ENCODE results near the gene PCDHGA12.
A peak's percentile ranks its signal among the peaks of the same experiment; 100 is the strongest.
"Not testable (repeated sequence)": the region's sequence is repeated elsewhere in the genome, so short reads cannot be mapped to it uniquely, and the experiment has no call there.

The PCDHGA12 gene

GRCh38 chr5:141387557-141388311 is 42.6 kb upstream of the PCDHGA12 start, which contains the start of gene PCDHGB4:
PCDHGB4 (plus strand) TSS chr5:141387698; CDS start chr5:141387885, 187 bp downstream.
- H3K4me2 ChIP-seq (ENCODE audit: low read length): peak within 1 kb of the TSS; percentile 54
- H3K9ac ChIP-seq (ENCODE audit: low read length); H2AFZ ChIP-seq (ENCODE audit: insufficient read depth, low read length, poor library complexity); H3K79me1 ChIP-seq (ENCODE audit: low read length); H2BK120ac ChIP-seq (ENCODE audit: insufficient read depth, low read length, poor library complexity); H3K27ac ChIP-seq (ENCODE audit: low read depth, low read length); H4K91ac ChIP-seq (ENCODE audit: low read depth, low read length); H4K8ac ChIP-seq (ENCODE audit: low read depth, low read length); H3K14ac ChIP-seq (ENCODE audit: low read length); H4K12ac ChIP-seq (ENCODE audit: low read depth, low read length); H2BK12ac ChIP-seq (ENCODE audit: low read length); H2BK5ac ChIP-seq (ENCODE audit: low read depth, low read length, poor library complexity); H3K4me1 ChIP-seq (ENCODE audit: control insufficient read depth in 1 of 2, insufficient read depth in 2 of 2, low read length in 2 of 2); H2AK5ac ChIP-seq (ENCODE audit: low read length); H3K79me2 ChIP-seq (ENCODE audit: control insufficient read depth, insufficient read depth, low read length, poor library complexity); H3K27me3 ChIP-seq (ENCODE audit: insufficient read depth, low read length); H3K4ac ChIP-seq (ENCODE audit: low read depth, low read length); H3K23ac ChIP-seq (ENCODE audit: low read length); H3K18ac ChIP-seq (ENCODE audit: low read length): not testable (repeated sequence)
- peaks cover 10 to 13% of the 10 kb centered on the region in 2 experiments for H3K36me3 ChIP-seq (ENCODE audit: control insufficient read depth in 1 of 2, insufficient read depth in 2 of 2, low read length in 2 of 2)
- peak within 1 kb of the TSS; percentile 48 for H3K4me3 ChIP-seq (ENCODE audit: low read depth, low read length)
- DNase-seq: peak in 1 of 2 donors; percentile 47
- no CpG with 5 or more reads among the region's 40 CpGs for WGBS (ENCODE audit: extremely low coverage, insufficient coverage, insufficient read length)
- peaks cover 38% of the 10 kb centered on the region for H3K9me3 ChIP-seq (ENCODE audit: insufficient read depth, low read depth, low read length)

GRCh38 chr5:141388661-141389060 is 41.6 kb upstream of the PCDHGA12 start:
- DNase-seq: no peak
- peaks cover 16 to 20% of the 10 kb centered on the region in 2 experiments for H3K36me3 ChIP-seq (ENCODE audit: control insufficient read depth in 1 of 2, insufficient read depth in 2 of 2, low read length in 2 of 2)
- no peaks in the 10 kb centered on the region for H3K79me2 ChIP-seq (ENCODE audit: control insufficient read depth, insufficient read depth, low read length, poor library complexity)

DNA sequence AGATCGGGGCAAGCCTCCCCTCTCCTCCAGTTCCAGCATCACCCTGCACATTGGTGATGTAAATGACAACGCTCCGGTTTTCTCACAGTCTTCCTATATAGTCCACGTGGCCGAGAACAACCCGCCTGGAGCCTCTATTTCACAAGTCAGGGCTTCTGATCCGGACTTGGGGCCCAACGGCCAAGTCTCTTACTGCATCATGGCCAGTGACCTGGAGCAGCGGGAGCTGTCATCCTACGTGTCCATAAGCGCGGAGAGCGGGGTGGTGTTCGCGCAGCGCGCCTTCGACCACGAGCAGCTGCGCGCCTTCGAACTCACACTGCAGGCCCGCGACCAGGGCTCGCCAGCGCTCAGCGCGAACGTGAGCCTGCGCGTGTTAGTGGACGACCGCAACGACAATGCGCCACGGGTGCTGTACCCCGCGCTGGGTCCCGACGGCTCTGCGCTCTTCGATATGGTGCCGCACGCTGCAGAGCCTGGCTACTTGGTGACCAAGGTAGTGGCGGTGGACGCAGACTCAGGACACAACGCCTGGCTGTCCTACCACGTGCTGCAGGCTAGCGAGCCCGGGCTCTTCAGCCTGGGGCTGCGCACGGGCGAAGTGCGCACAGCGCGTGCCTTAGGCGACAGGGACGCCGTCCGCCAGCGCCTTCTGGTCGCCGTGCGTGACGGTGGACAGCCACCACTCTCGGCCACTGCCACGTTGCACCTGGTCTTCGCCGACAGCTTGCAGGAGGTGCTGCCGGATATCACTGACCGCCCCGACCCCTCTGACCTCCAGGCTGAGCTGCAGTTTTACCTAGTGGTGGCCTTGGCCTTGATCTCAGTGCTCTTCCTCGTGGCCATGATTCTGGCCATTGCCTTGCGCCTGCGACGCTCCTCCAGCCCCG is 40.9 kb upstream of the PCDHGA12 start:
- Histone ChIP-seq H2AFZ (ENCODE audit: insufficient read depth, low read length, poor library complexity) (no peak overlapping the region), H3K4ac (ENCODE audit: low read depth, low read length) (no peak overlapping the region), H3K4me1 (ENCODE audit: control insufficient read depth in 1 of 2, insufficient read depth in 2 of 2, low read length in 2 of 2) (no peaks in the 10 kb centered on the region), H2BK12ac (ENCODE audit: low read length) (no peak overlapping the region), H3K27ac (ENCODE audit: low read depth, low read length) (no peak overlapping the region), H3K23ac (ENCODE audit: low read length) (no peak overlapping the region), H3K18ac (ENCODE audit: low read length) (no peak overlapping the region), H3K4me3 (ENCODE audit: low read depth, low read length) (no peak overlapping the region), H3K27me3 (ENCODE audit: insufficient read depth, low read length) (no peaks in the 10 kb centered on the region), H3K79me1 (ENCODE audit: low read length) (no peaks in the 10 kb centered on the region), H2BK5ac (ENCODE audit: low read depth, low read length, poor library complexity) (no peak overlapping the region), H3K4me2 (ENCODE audit: low read length) (no peak overlapping the region), H3K36me3 (ENCODE audit: control insufficient read depth in 1 of 2, insufficient read depth in 2 of 2, low read length in 2 of 2) (peaks cover 19 to 23% of the 10 kb centered on the region in 2 experiments), H3K79me2 (ENCODE audit: control insufficient read depth, insufficient read depth, low read length, poor library complexity) (no peaks in the 10 kb centered on the region), H4K91ac (ENCODE audit: low read depth, low read length) (no peak overlapping the region), H4K8ac (ENCODE audit: low read depth, low read length) (no peak overlapping the region), H4K12ac (ENCODE audit: low read depth, low read length) (no peak overlapping the region), H3K9ac (ENCODE audit: low read length) (no peak overlapping the region), H2BK120ac (ENCODE audit: insufficient read depth, low read length, poor library complexity) (no peak overlapping the region), H3K14ac (ENCODE audit: low read length) (no peak overlapping the region), H2AK5ac (ENCODE audit: low read length) (no peak overlapping the region), H3K9me3 (ENCODE audit: insufficient read depth, low read depth, low read length) (peaks cover 40% of the 10 kb centered on the region)
- no peak for DNase-seq
- no CpG with 5 or more reads among the region's 77 CpGs for WGBS (ENCODE audit: extremely low coverage, insufficient coverage, insufficient read length)

More at GRCh38 chr5:141388661-141389060, 41.6 kb upstream of the PCDHGA12 start:
- H4K12ac ChIP-seq (ENCODE audit: low read depth, low read length): no peak overlapping the region
- peaks cover 38% of the 10 kb centered on the region for H3K9me3 ChIP-seq (ENCODE audit: insufficient read depth, low read depth, low read length)
- no peak overlapping the region for H3K18ac ChIP-seq (ENCODE audit: low read length)
- H3K27ac ChIP-seq (ENCODE audit: low read depth, low read length): no peak overlapping the region
- H3K4ac ChIP-seq (ENCODE audit: low read depth, low read length): no peak overlapping the region
- no peak overlapping the region for H2AK5ac ChIP-seq (ENCODE audit: low read length)
- H4K91ac ChIP-seq (ENCODE audit: low read depth, low read length): no peak overlapping the region
- H3K4me2 ChIP-seq (ENCODE audit: low read length): no peak overlapping the region
- no peaks in the 10 kb centered on the region for H3K27me3 ChIP-seq (ENCODE audit: insufficient read depth, low read length)
- no peak overlapping the region for H2BK120ac ChIP-seq (ENCODE audit: insufficient read depth, low read length, poor library complexity)
- WGBS (ENCODE audit: extremely low coverage, insufficient coverage, insufficient read length): no CpG with 5 or more reads among the region's 10 CpGs
- H3K23ac ChIP-seq (ENCODE audit: low read length): no peak overlapping the region
- H2BK12ac ChIP-seq (ENCODE audit: low read length): no peak overlapping the region
- peak overlapping the region; percentile 48 for H3K4me3 ChIP-seq (ENCODE audit: low read depth, low read length)
- no peak overlapping the region for H2BK5ac ChIP-seq (ENCODE audit: low read depth, low read length, poor library complexity)
- H3K9ac ChIP-seq (ENCODE audit: low read length): no peak overlapping the region
- no peaks in the 10 kb centered on the region for H3K79me1 ChIP-seq (ENCODE audit: low read length)
- no peak overlapping the region for H4K8ac ChIP-seq (ENCODE audit: low read depth, low read length)
- no peaks in the 10 kb centered on the region for H3K4me1 ChIP-seq (ENCODE audit: control insufficient read depth in 1 of 2, insufficient read depth in 2 of 2, low read length in 2 of 2)
- no peak overlapping the region for H2AFZ ChIP-seq (ENCODE audit: insufficient read depth, low read length, poor library complexity)
- no peak overlapping the region for H3K14ac ChIP-seq (ENCODE audit: low read length)

DNA sequence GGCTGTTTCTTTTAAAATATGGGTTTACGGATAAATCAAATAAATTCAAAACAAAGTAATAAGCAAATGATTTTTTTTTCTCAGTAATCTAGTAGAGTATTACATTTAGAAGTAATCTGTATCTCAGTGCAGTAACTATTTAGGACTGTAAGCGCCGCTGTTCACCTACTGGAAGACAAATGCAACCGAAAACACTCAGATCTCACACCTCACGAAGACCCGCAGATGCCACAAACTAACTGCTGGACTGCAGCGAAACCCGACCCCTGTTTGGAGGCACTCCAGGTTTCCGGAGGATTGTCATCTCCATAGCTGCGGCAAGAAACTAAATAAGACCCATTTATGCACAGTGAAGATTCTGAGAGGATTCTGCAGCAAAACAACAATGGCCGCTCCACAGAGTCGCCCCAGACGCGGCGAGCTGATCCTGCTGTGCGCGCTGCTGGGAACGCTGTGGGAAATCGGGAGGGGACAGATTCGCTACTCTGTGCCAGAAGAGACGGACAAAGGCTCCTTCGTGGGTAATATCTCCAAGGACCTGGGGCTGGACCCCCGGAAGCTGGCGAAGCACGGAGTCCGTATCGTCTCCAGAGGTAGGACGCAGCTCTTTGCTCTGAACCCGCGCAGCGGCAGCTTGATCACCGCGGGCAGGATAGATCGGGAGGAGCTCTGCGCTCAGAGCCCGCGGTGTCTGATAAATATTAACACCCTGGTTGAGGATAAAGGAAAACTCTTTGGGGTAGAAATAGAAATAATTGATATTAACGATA is 37.7 kb upstream of the PCDHGA12 start, which contains the start of gene PCDHGA8:
Gene PCDHGA8 (plus strand): TSS at position 205 of the 770 bp plus-strand sequence. CDS start 181 bp downstream, at position 386.
- Histone ChIP-seq H2BK5ac (ENCODE audit: low read depth, low read length, poor library complexity) (no peak within 1 kb of the TSS), H3K27ac (ENCODE audit: low read depth, low read length) (no peak within 1 kb of the TSS), H3K18ac (ENCODE audit: low read length) (no peak within 1 kb of the TSS), H3K27me3 (ENCODE audit: insufficient read depth, low read length) (no peaks in the 10 kb centered on the region), H2BK12ac (ENCODE audit: low read length) (no peak within 1 kb of the TSS), H3K79me1 (ENCODE audit: low read length) (no peaks in the 10 kb centered on the region), H3K9me3 (ENCODE audit: insufficient read depth, low read depth, low read length) (peaks cover 38% of the 10 kb centered on the region), H3K4me2 (ENCODE audit: low read length) (no peak within 1 kb of the TSS), H2AFZ (ENCODE audit: insufficient read depth, low read length, poor library complexity) (no peak within 1 kb of the TSS), H3K36me3 (ENCODE audit: control insufficient read depth in 1 of 2, insufficient read depth in 2 of 2, low read length in 2 of 2) (peaks cover 19 to 25% of the 10 kb centered on the region in 2 experiments), H2AK5ac (ENCODE audit: low read length) (no peak within 1 kb of the TSS), H3K4ac (ENCODE audit: low read depth, low read length) (no peak within 1 kb of the TSS), H4K8ac (ENCODE audit: low read depth, low read length) (no peak within 1 kb of the TSS), H3K9ac (ENCODE audit: low read length) (no peak within 1 kb of the TSS), H3K4me1 (ENCODE audit: control insufficient read depth in 1 of 2, insufficient read depth in 2 of 2, low read length in 2 of 2) (no peaks in the 10 kb centered on the region), H3K79me2 (ENCODE audit: control insufficient read depth, insufficient read depth, low read length, poor library complexity) (no peaks in the 10 kb centered on the region), H2BK120ac (ENCODE audit: insufficient read depth, low read length, poor library complexity) (no peak within 1 kb of the TSS), H4K91ac (ENCODE audit: low read depth, low read length) (no peak within 1 kb of the TSS), H3K4me3 (ENCODE audit: low read depth, low read length) (no peak within 1 kb of the TSS), H3K23ac (ENCODE audit: low read length) (no peak within 1 kb of the TSS), H4K12ac (ENCODE audit: low read depth, low read length) (no peak within 1 kb of the TSS), H3K14ac (ENCODE audit: low read length) (no peak within 1 kb of the TSS)
- DNase-seq: no peak
- WGBS (ENCODE audit: extremely low coverage, insufficient coverage, insufficient read length): no CpG with 5 or more reads among the region's 38 CpGs
